Uterus (tissue), 2 donors: ENCODE results near the gene BMPR2.

Experiments
- POLR2A ChIP-seq, 2 donors: fragments of 450-650 bp; IDR thresholded peaks; one replicate each; pipeline ENCODE4 v1.6.1; 2016; ENCODE audit warnings: antibody characterized with exemption in 2 of 2, mild to moderate bottlenecking in 1 of 2, moderate library complexity in 1 of 2
- TF ChIP-seq, protein P1 (sequence below), 4 experiments: fragments of 200-600 bp in 2 of 4; fragments of 450-650 bp in 2 of 4; sonication (generic) in 2 of 4; IDR thresholded peaks; one replicate each; pipeline ENCODE4 v1.5.1; 2016 to 2019; ENCODE audit warnings: antibody characterized with exemption in 4 of 4, mild to moderate bottlenecking in 2 of 4, moderate library complexity in 1 of 4

GRCh38 chr2:202599911-202600310, 223.8 kb downstream of the BMPR2 start:
- no peak for TF ChIP-seq POLR2A (IDR thresholded peaks at IDR 0.05)
- TF ChIP-seq, protein P1, sequence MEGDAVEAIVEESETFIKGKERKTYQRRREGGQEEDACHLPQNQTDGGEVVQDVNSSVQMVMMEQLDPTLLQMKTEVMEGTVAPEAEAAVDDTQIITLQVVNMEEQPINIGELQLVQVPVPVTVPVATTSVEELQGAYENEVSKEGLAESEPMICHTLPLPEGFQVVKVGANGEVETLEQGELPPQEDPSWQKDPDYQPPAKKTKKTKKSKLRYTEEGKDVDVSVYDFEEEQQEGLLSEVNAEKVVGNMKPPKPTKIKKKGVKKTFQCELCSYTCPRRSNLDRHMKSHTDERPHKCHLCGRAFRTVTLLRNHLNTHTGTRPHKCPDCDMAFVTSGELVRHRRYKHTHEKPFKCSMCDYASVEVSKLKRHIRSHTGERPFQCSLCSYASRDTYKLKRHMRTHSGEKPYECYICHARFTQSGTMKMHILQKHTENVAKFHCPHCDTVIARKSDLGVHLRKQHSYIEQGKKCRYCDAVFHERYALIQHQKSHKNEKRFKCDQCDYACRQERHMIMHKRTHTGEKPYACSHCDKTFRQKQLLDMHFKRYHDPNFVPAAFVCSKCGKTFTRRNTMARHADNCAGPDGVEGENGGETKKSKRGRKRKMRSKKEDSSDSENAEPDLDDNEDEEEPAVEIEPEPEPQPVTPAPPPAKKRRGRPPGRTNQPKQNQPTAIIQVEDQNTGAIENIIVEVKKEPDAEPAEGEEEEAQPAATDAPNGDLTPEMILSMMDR (IDR thresholded peaks at IDR 0.05) = no peak
